Ovary (tissue), 9 donors: Measurements from ENCODE around the gene ALOX5. TPM values are rescaled to one million over a fixed set of nuclear protein-coding genes. Genes with fewer than 3 reads are reported as not detected.
"Not testable (repeated sequence)": the region's sequence is repeated elsewhere in the genome, so short reads cannot be mapped to it uniquely, and the experiment has no call there.

Experiments
- DNase-seq, 5 donors: peaks; one replicate each; pipeline ENCODE4 v3.0.0-alpha.2; 2019 to 2020
- H3K27ac ChIP-seq, 2 donors: fragments of 200-600 bp; one replicate each; pipeline versions ENCODE4 v1.5.1 to v1.8.0; 2019 to 2022
- H3K27me3 ChIP-seq: fragments of 200-600 bp; one replicate; pipeline ENCODE4 v1.8.0; 2022
- H3K36me3 ChIP-seq: fragments of 200-600 bp; sonication (generic); one replicate; pipeline ENCODE4 v1.5.1; 2019
- H3K4me1 ChIP-seq: one replicate; pipeline ENCODE4 v1.8.1; 2013; ENCODE audit warnings: mild to moderate bottlenecking, moderate library complexity; ENCODE audit not compliant: insufficient read depth
- H3K4me3 ChIP-seq: fragments of 200-600 bp; sonication (generic); one replicate; pipeline ENCODE4 v1.5.1; 2017
- H3K9me3 ChIP-seq, 2 donors: fragments of 200-600 bp in 1 of 2; sonication (generic) in 1 of 2; one replicate each; pipeline versions ENCODE4 v1.5.1 to v1.8.1; 2013 to 2019; ENCODE audit warnings: mild to moderate bottlenecking in 1 of 2, moderate library complexity in 1 of 2
- EP300 ChIP-seq: sonication (generic); formaldehyde crosslinking; IDR thresholded peaks from one replicate; pipeline ENCODE4 v1.6.1; 2017; ENCODE audit warnings: antibody characterized with exemption
- POLR2A ChIP-seq: fragments of 450-650 bp; IDR thresholded peaks from one replicate; pipeline ENCODE4 v1.6.1; 2017; ENCODE audit warnings: antibody characterized with exemption, mild to moderate bottlenecking, moderate library complexity
- WGBS, 3 donors: extraction: QIAGEN DNeasy Blood & Tissue Kit in 1 of 3; methylation state at CpG; one replicate each; pipeline versions ENCODE4 v1.1.5 to v1.1.7; 2013 to 2017; 5-methylcytosine and 5-hydroxymethylcytosine counted together
- intact Hi-C, 4 donors: fragments of 100-400 bp; cut with DNase I; formaldehyde crosslinking; loops; one replicate each; pipeline versions ENCODE4 v1.11.0 to v1.15.1; 2022 to 2023
- polyA plus RNA-seq, 2 donors: library from polyadenylated mRNA; stranded (reverse); fragments of 200-250 nt in 1 of 2; fragments of 350-450 nt in 1 of 2; fragmentation: Illumina TruSeq in 1 of 2; extraction: RNeasy Lipid Tissue Mini Kit (QIAGEN cat#74804) in 1 of 2; gene quantifications; one replicate each; pipeline ENCODE4 v1.2.3, GENCODE V29; 2013 to 2014
- total RNA-seq, 7 donors: library from RNA; depleted of rRNA in 2 of 7; stranded (reverse); fragments of >200 nt in 2 of 7; fragmentation: NEBNext Ultra II Directional in 3 of 7; extraction: Animal tissue kit (Norgen Biotek cat#: 25700) in 3 of 7; gene quantifications; one replicate each; pipeline versions ENCODE4 v1.1.0 to v1.2.4, GENCODE V29; 2016 to 2023
- TF ChIP-seq, protein P1 (sequence below), 3 donors: fragments of 450-650 bp in 2 of 3; fragments of 200-600 bp in 1 of 3; IDR thresholded peaks; one replicate each; pipeline versions ENCODE4 v1.5.1 to v1.8.0; 2016 to 2022; ENCODE audit warnings: antibody characterized with exemption in 3 of 3, mild to moderate bottlenecking in 1 of 3
- donor health status: DM: no; HTN: no; CAD: no; lungs with moderate emphysema.
- donor health status: DM: no; HTN: no; CAD: no.
- donor health status: Bipolar disorder and iron deficiency.
- donor health status: DM: yes; HTN: yes; CAD: no.
- donor health status: DM: no; HTN: no; CAD: no.
- donor health status: DM: yes; HTN: yes; CAD: no.

ALOX5 gene
- total and polyA plus RNA-seq, 9 donors = 1.7 to 17.7 (median 6.3) TPM

DNA sequence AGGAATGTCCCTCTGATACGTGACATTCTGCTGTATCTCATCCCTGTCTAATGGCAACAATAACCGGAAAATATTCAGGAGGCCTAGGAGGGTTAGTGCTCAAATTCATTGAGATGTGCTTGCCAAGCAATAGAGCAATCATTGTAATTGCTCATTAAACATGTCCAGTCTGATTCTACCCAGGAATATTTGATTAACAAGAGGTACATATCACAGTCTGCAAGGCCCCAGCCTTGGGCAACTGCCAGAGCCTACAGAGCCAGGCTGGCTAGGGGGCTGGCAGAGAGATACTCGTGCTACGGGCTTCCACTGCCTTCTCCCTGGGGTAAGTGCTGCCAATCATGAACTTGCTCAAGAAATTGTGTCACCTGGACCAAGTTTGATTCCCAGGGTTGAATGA is 99.1 kb downstream of the ALOX5 start:
- Histone ChIP-seq H3K9me3 (no peaks in the 10 kb centered on the region), H3K4me3 (no peak overlapping the region), H3K27ac (no peak overlapping the region), H3K4me1 (peaks cover 8% of the 10 kb centered on the region), H3K36me3 (no peaks in the 10 kb centered on the region), H3K27me3 (no peaks in the 10 kb centered on the region)
- WGBS, 3 donors = 90 to 92% (median 92%) methylated on average over 4 of the region's 4 CpGs
- intact Hi-C loops = no loop called here
- TF ChIP-seq EP300 (no peak), POLR2A (no peak)
- TF ChIP-seq, protein P1, sequence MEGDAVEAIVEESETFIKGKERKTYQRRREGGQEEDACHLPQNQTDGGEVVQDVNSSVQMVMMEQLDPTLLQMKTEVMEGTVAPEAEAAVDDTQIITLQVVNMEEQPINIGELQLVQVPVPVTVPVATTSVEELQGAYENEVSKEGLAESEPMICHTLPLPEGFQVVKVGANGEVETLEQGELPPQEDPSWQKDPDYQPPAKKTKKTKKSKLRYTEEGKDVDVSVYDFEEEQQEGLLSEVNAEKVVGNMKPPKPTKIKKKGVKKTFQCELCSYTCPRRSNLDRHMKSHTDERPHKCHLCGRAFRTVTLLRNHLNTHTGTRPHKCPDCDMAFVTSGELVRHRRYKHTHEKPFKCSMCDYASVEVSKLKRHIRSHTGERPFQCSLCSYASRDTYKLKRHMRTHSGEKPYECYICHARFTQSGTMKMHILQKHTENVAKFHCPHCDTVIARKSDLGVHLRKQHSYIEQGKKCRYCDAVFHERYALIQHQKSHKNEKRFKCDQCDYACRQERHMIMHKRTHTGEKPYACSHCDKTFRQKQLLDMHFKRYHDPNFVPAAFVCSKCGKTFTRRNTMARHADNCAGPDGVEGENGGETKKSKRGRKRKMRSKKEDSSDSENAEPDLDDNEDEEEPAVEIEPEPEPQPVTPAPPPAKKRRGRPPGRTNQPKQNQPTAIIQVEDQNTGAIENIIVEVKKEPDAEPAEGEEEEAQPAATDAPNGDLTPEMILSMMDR (IDR thresholded peaks at IDR 0.05) = no peak
- no peak for DNase-seq

DNA sequence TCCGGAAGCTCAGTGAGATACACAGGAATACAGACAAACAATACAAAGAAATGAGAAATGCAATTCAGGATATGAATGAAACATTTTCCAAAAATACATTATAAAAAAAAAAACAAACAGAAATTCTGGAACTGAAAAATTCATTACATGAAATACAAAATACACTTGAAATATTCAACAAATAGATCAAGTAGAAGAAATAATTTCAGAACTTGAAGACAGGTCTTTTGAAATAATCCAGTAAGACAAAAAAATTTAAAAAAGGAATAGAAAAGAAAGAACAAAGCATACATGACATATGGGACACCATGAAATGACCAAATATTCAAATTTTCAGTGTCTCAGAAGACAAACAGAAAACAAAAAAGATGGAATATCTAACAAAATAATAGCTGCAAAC is 102.5 kb downstream of the ALOX5 start:
- TF ChIP-seq EP300 (no peak), POLR2A (no peak)
- TF ChIP-seq, protein P1 (IDR thresholded peaks at IDR 0.05) = no peak
- Histone ChIP-seq H3K9me3 (no peaks in the 10 kb centered on the region), H3K36me3 (no peaks in the 10 kb centered on the region), H3K27me3 (no peaks in the 10 kb centered on the region), H3K4me1 (peaks cover 4% of the 10 kb centered on the region), H3K4me3 (no peak overlapping the region), H3K27ac (no peak overlapping the region)
- DNase-seq = no peak
- intact Hi-C loops = no loop called here
- WGBS, 3 donors = 88 to 95% (median 89%) methylated on average over 1 of the region's 1 CpG

DNA sequence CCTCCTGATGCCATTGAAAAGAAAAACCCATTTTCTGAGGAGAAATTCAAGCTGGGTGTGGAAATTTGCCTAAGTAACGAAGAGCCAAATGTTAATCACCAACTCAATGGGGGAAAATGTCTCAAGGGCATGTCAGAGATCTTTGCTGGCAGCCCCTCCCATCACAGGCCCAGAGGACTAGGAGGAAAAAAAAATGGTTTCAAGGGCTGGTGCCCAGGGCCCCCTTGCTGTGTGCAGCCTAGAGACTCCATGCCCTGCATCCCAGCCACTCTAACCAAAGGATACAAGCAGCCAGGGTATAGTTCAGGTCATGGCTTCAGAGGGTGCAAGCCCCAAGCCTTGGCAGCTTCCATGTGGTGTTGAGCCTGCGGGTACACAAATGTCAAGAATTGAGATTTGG is 106.3 kb downstream of the ALOX5 start:
- H3K27ac ChIP-seq = no peak overlapping the region
- no peaks in the 10 kb centered on the region for H3K9me3 ChIP-seq
- WGBS, 3 donors = 93 to 98% (median 96%) methylated on average over 2 of the region's 2 CpGs
- intact Hi-C loops = loop anchor here in 1 of 4 donors (2.0 kb wide), 1 partner anchor 37 kb away; no protein-coding TSS in a partner anchor
- no peak overlapping the region for H3K4me3 ChIP-seq
- H3K36me3 ChIP-seq = no peaks in the 10 kb centered on the region
- TF ChIP-seq EP300 (no peak), POLR2A (no peak)
- TF ChIP-seq, protein P1 (IDR thresholded peaks at IDR 0.05) = no peak
- no peaks in the 10 kb centered on the region for H3K4me1 ChIP-seq
- DNase-seq = no peak
- H3K27me3 ChIP-seq = no peaks in the 10 kb centered on the region

DNA sequence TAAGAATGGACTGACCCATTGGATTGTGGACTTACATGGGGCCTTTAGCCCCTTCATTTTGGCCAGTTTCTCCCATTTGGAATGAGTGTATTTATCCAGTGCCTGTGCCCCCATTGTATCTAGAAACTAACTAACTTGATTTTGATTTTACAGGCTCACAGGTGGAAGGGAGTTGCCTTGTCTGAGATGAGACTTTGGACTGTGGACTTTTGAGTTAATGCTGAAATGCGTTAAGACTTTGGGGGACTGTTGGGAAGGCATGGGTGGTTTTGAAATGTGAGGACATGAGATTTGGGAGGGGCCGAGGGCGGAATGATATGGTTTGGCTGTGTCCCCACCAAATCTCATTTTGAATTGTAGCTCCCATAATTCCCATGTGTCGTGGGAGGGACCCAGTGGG is 107.1 kb downstream of the ALOX5 start:
- H3K27ac ChIP-seq, H3K4me1 ChIP-seq, H3K36me3 ChIP-seq, H3K27me3 ChIP-seq, H3K9me3 ChIP-seq, H3K4me3 ChIP-seq, DNase-seq: not testable (repeated sequence)
- WGBS, 3 donors = 94 to 96% (median 96%) methylated on average over 4 of the region's 4 CpGs
- intact Hi-C loops = loop anchor here in 1 of 4 donors (2.0 kb wide), 1 partner anchor 38 kb away; no protein-coding TSS in a partner anchor

DNA sequence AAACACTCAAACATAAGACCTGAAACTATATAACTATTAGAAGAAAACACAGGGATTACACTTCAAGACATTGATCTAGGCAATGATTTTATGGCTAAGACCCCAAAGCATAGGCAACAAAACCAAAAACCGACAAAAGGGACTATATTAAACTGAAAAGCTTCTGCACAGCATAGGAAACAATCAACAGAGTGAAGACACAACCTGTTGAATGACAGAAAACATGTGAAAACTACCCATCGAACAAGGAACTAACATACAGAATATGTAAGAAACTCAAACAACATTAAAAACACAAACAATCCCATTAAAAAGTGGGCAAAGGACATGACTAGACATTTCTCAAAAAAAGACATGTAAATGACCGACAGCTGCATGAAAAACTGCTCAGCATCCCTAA is 109.0 kb downstream of the ALOX5 start:
- no peaks in the 10 kb centered on the region for H3K9me3 ChIP-seq
- no peaks in the 10 kb centered on the region for H3K4me1 ChIP-seq
- WGBS, 3 donors = 94 to 96% (median 95%) methylated on average over 3 of the region's 3 CpGs
- TF ChIP-seq POLR2A = no peak
- TF ChIP-seq, protein P1 (IDR thresholded peaks at IDR 0.05) = no peak
- no peak for TF ChIP-seq EP300
- intact Hi-C loops = no loop called here
- no peak for DNase-seq
- no peak overlapping the region for H3K4me3 ChIP-seq
- H3K36me3 ChIP-seq = no peaks in the 10 kb centered on the region
- H3K27ac ChIP-seq = no peak overlapping the region
- no peaks in the 10 kb centered on the region for H3K27me3 ChIP-seq
